Activated gamma-delta T cell treated with Interleukin-2 at 50 U/mL for 16 hours (primary cell): Measurements from ENCODE around the gene CREB1.
A peak's percentile ranks its signal among the peaks of the same experiment; 100 is the strongest.
"Not testable (repeated sequence)": the region's sequence is repeated elsewhere in the genome, so short reads cannot be mapped to it uniquely, and the experiment has no call there.

Source experiments
- DNase-seq: peaks from one replicate; pipeline ENCODE4 v3.0.0-alpha.2; 2020

CREB1 gene

GRCh38 chr2:207619764-207620203 lies 90.0 kb downstream of the CREB1 start:
- no peak for DNase-seq

GRCh38 chr2:207621501-207622039 lies 91.8 kb downstream of the CREB1 start:
- DNase-seq: no peak

- DNase-seq: peak; percentile 59
Measured at GRCh38 chr2:207624185-207625013, 94.6 kb downstream of the CREB1 start.

GRCh38 chr2:207625014-207625907 lies 95.5 kb downstream of the CREB1 start, which contains the start of gene METTL21A:
Gene METTL21A (minus strand): TSS chr2:207625394. CDS start chr2:207624375, 1,019 bp downstream.
- peak; percentile 91 for DNase-seq

GRCh38 chr2:207629553-207629952 lies 99.8 kb downstream of the CREB1 start:
- no peak for DNase-seq

GRCh38 chr2:207630491-207630890 lies 100.7 kb downstream of the CREB1 start:
- no peak for DNase-seq

GRCh38 chr2:207632575-207633493 lies 103.1 kb downstream of the CREB1 start:
- no peak for DNase-seq

GRCh38 chr2:207633686-207634085 lies 103.9 kb downstream of the CREB1 start:
- DNase-seq: no peak

GRCh38 chr2:207635468-207636200 lies 105.9 kb downstream of the CREB1 start:
- no peak for DNase-seq

- DNase-seq: not testable (repeated sequence)
Measured at GRCh38 chr2:207639288-207639687, 109.5 kb downstream of the CREB1 start.

- DNase-seq: no peak
Measured at GRCh38 chr2:207640160-207640559, 110.4 kb downstream of the CREB1 start.

GRCh38 chr2:207640661-207641060 lies 110.9 kb downstream of the CREB1 start:
- DNase-seq: no peak

- DNase-seq: no peak
Measured at GRCh38 chr2:207643892-207644291, 114.1 kb downstream of the CREB1 start.

GRCh38 chr2:207646582-207646981 lies 116.8 kb downstream of the CREB1 start:
- not testable (repeated sequence) for DNase-seq
